ENCODE results near the gene CNTNAP4. TPM values are rescaled to one million over a fixed set of nuclear protein-coding genes. Genes with fewer than 3 reads are reported as not detected.

The CNTNAP4 gene
- total RNA-seq, 1 experiment from 2014 or later = not detected

DNA sequence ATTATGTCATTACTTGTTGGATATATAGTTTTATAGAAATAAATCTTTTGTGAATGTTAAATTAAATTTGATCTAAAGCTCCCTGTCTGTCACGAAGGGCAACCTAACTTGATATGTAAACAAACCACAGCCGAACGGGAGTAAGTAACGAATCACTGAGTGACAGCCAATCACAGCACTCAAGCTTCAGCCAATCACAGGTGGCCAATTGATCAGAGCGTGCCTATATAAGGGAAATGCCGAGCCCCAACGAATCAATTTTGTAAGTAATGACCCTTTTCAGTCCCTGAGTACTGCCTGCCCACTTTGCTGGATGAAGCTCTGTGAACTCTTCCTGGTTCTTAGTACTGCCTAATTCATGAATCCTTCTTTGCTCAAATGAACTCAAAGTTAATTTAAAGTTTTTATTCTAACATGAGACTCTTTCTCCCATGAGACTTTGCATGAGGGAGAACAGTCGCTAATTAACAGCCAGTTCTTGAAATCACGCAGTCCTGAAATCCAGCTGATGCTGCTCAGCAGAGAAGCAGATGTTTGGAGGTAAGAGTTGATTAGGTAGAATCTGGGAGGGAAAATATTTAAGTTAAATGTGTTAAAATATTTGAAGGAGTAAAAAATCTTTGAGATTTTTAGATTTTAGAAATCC, 302.2 kb downstream of the CNTNAP4 start:
- H4K20me1 ChIP-seq (ENCODE audit: control insufficient read depth, insufficient read depth, insufficient read length) = no peaks in the 10 kb centered on the region
- no peaks in the 10 kb centered on the region for H3K23me2 ChIP-seq (ENCODE audit: insufficient read length, low read depth, low read length, poor library complexity, severe bottlenecking)
- no peaks in the 10 kb centered on the region for H3K9me3 ChIP-seq (ENCODE audit: control insufficient read depth, low read depth, low read length)
- H3K23ac ChIP-seq (ENCODE audit: insufficient read length, low read depth, low read length) = no peak overlapping the region
- no peak overlapping the region for H4K8ac ChIP-seq (replicated peaks; ENCODE audit: insufficient read length, low read depth, low read length)
- no peak overlapping the region for H3K4ac ChIP-seq (ENCODE audit: low read depth, low read length)
- DNase-seq = no peak
- no peak overlapping the region for H3K9ac ChIP-seq (ENCODE audit: extremely low read depth, insufficient read length, low read length)
- H3T11ph ChIP-seq (ENCODE audit: low read length) = no peak overlapping the region
- Mint-ChIP-seq H3K4me1 (no peaks in the 10 kb centered on the region), H3K27ac (no peak overlapping the region), H3K36me3 (ENCODE audit: insufficient read depth in 1 of 3, low read depth in 3 of 3) (no peaks in the 10 kb centered on the region), H3K4me3 (no peak overlapping the region), H3K27me3 (ENCODE audit: low read depth) (no peaks in the 10 kb centered on the region; the same call in none of the 2 replicates), H3K9me3 (no peaks in the 10 kb centered on the region; a peak in 1 of 5 replicates)
- no peak overlapping the region for H2AFZ ChIP-seq (ENCODE audit: low read length)
- H3K56ac ChIP-seq (ENCODE audit: insufficient read length, low read depth, low read length) = no peak overlapping the region
- no peak overlapping the region for H2BK5ac ChIP-seq (ENCODE audit: insufficient read length, low read length)
- H3K18ac ChIP-seq (ENCODE audit: insufficient read length, low read depth, low read length) = no peak overlapping the region
- no peaks in the 10 kb centered on the region for H3K4me1 ChIP-seq (ENCODE audit: insufficient read depth, low read length)
- H2BK120ac ChIP-seq (ENCODE audit: low read depth, low read length, poor library complexity, severe bottlenecking) = no peak overlapping the region
- no peaks in the 10 kb centered on the region for H3K79me2 ChIP-seq (ENCODE audit: insufficient read depth, low read length)
- H2BK20ac ChIP-seq (ENCODE audit: low read depth, low read length, poor library complexity, severe bottlenecking) = no peak overlapping the region
- WGBS (ENCODE audit: extremely low coverage, insufficient read length, low lambda C conversion rate) = no CpG with 5 or more reads among the region's 9 CpGs
- no peak overlapping the region for H3K4me2 ChIP-seq (ENCODE audit: insufficient read depth, insufficient read length, low read length)
- TF ChIP-seq, protein P1, sequence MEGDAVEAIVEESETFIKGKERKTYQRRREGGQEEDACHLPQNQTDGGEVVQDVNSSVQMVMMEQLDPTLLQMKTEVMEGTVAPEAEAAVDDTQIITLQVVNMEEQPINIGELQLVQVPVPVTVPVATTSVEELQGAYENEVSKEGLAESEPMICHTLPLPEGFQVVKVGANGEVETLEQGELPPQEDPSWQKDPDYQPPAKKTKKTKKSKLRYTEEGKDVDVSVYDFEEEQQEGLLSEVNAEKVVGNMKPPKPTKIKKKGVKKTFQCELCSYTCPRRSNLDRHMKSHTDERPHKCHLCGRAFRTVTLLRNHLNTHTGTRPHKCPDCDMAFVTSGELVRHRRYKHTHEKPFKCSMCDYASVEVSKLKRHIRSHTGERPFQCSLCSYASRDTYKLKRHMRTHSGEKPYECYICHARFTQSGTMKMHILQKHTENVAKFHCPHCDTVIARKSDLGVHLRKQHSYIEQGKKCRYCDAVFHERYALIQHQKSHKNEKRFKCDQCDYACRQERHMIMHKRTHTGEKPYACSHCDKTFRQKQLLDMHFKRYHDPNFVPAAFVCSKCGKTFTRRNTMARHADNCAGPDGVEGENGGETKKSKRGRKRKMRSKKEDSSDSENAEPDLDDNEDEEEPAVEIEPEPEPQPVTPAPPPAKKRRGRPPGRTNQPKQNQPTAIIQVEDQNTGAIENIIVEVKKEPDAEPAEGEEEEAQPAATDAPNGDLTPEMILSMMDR (conservative IDR thresholded peaks at IDR 0.05) = no peak
- no peak overlapping the region for H2BK15ac ChIP-seq (ENCODE audit: low read depth, low read length)
- H3K27ac ChIP-seq (ENCODE audit: insufficient read length, low read depth, low read length) = no peak overlapping the region
- H3K27me3 ChIP-seq (ENCODE audit: insufficient read depth, low read length) = no peaks in the 10 kb centered on the region
- no peak overlapping the region for H2AK5ac ChIP-seq (ENCODE audit: insufficient read length, low read length)
- H4K5ac ChIP-seq (ENCODE audit: insufficient read length, low read depth, low read length) = no peak overlapping the region
- no peak overlapping the region for H4K91ac ChIP-seq (ENCODE audit: insufficient read length, low read depth, low read length)
- H3K79me1 ChIP-seq (ENCODE audit: insufficient read depth, low read depth, low read length, poor library complexity, severe bottlenecking) = no peaks in the 10 kb centered on the region
- no peak overlapping the region for H2BK12ac ChIP-seq (ENCODE audit: insufficient read length, low read depth, low read length)
- no peak overlapping the region for H3K14ac ChIP-seq (ENCODE audit: insufficient read depth, low read length)

Data from H9 (cell line).